ENCODE measurements around the gene GIT2.

Gene GIT2

DNA sequence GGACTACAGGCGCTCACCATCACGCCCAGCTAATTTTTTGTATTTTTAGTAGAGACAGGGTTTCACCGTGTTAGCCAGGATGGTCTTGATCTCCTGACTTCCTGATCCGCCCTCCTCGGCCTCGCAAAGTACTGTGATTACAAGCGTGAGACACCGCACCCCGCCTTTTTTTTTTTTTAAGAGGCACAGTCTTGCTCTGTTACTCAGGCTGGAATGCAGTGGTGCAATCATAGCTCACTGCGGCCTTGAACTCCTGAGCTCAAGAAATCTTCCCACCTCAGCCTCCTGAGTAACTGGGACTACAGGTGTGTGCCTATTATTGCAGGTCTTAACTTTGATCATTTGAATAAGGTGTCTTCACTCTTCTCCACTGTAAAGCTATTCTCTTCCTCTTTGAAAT is 110.6 kb downstream of the GIT2 start:
- H3K27ac ChIP-seq (ENCODE audit: insufficient read depth, low read length, poor library complexity, severe bottlenecking), result no peak overlapping the region
- no peaks in the 10 kb centered on the region for H3K36me3 ChIP-seq (ENCODE audit: control insufficient read depth, insufficient read depth, low read length)
- peaks cover 12% of the 10 kb centered on the region for H3K4me1 ChIP-seq (ENCODE audit: control insufficient read depth, insufficient read depth, low read length, poor library complexity, severe bottlenecking)
- H3K9me3 ChIP-seq (ENCODE audit: control insufficient read depth, low read length), result no peaks in the 10 kb centered on the region
- H3K4me3 ChIP-seq (ENCODE audit: insufficient read depth, low read depth, low read length, poor library complexity, severe bottlenecking), result no peak overlapping the region
- no peak for DNase-seq
- H3K27me3 ChIP-seq (replicated peaks; ENCODE audit: control insufficient read depth, insufficient read depth, low read length, poor library complexity, severe bottlenecking), result no peaks in the 10 kb centered on the region

DNA sequence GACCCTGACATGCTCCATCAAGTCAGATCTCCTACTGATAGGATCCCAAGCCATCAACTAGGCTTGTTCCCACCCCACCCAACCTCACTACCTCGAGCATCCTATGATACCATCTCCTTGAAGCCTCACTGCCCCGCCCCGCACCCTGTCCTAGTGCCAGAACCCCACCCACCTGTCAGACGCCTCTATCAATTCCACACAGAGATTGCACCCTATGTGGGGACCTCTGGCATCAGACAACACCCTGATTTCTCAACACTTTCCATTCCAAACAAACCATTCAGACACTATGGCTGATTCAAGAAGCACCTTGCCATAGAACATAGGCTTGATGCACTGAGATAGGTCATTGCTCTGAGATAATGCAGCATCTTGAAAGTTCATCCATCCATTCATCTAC is 112.7 kb downstream of the GIT2 start:
- Histone ChIP-seq H3K27me3 (replicated peaks; ENCODE audit: control insufficient read depth, insufficient read depth, low read length, poor library complexity, severe bottlenecking) (no peaks in the 10 kb centered on the region), H3K4me3 (ENCODE audit: insufficient read depth, low read depth, low read length, poor library complexity, severe bottlenecking) (no peak overlapping the region), H3K4me1 (ENCODE audit: control insufficient read depth, insufficient read depth, low read length, poor library complexity, severe bottlenecking) (peaks cover 20% of the 10 kb centered on the region), H3K36me3 (ENCODE audit: control insufficient read depth, insufficient read depth, low read length) (no peaks in the 10 kb centered on the region), H3K27ac (ENCODE audit: insufficient read depth, low read length, poor library complexity, severe bottlenecking) (no peak overlapping the region), H3K9me3 (ENCODE audit: control insufficient read depth, low read length) (no peaks in the 10 kb centered on the region)
- DNase-seq, result no peak

DNA sequence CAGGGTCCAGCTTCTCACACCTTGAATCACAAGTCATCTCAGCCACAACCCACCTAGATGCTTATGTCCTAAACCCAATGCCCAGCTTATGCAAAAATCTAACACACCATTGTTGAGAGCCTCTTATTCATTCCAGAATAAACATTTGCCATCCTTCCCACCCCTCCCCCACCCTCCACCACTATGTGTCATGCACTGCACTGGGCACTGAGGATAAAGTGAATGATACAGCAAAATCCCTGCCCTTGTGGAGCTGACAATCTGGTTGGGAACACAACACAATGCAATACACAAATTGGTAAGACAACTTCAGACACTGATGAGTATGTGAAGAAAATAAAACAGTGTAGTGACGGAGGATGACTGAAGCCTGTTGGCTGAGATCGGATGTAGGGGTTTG is 114.4 kb downstream of the GIT2 start:
- Histone ChIP-seq H3K9me3 (ENCODE audit: control insufficient read depth, low read length) (no peaks in the 10 kb centered on the region), H3K27me3 (replicated peaks; ENCODE audit: control insufficient read depth, insufficient read depth, low read length, poor library complexity, severe bottlenecking) (no peaks in the 10 kb centered on the region), H3K4me3 (ENCODE audit: insufficient read depth, low read depth, low read length, poor library complexity, severe bottlenecking) (no peak overlapping the region), H3K27ac (ENCODE audit: insufficient read depth, low read length, poor library complexity, severe bottlenecking) (no peak overlapping the region), H3K36me3 (ENCODE audit: control insufficient read depth, insufficient read depth, low read length) (no peaks in the 10 kb centered on the region), H3K4me1 (ENCODE audit: control insufficient read depth, insufficient read depth, low read length, poor library complexity, severe bottlenecking) (peaks cover 9% of the 10 kb centered on the region)
- DNase-seq, result no peak

DNA sequence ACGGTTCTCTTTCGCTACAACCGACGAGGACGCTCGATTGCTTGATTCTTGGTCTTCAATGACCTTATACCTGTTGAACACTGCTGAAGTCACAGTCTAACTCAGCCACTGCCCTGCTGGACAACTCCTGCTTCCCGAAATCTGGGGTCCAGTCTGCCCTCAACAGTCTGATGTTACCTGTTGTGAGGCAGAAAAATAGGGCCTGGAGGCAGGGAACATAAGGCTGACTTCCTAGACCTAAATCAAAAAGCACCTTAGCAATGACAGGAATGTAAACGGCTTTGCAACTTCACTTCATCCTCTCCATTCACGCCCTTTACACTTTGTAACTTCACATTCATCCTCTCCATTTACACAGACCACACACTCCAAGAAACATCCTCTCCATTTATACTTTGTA is 115.2 kb downstream of the GIT2 start:
- Histone ChIP-seq H3K9me3 (ENCODE audit: control insufficient read depth, low read length) (no peaks in the 10 kb centered on the region), H3K36me3 (ENCODE audit: control insufficient read depth, insufficient read depth, low read length) (no peaks in the 10 kb centered on the region), H3K4me3 (ENCODE audit: insufficient read depth, low read depth, low read length, poor library complexity, severe bottlenecking) (peak overlapping the region; percentile 60), H3K27ac (ENCODE audit: insufficient read depth, low read length, poor library complexity, severe bottlenecking) (peak overlapping the region; percentile 71), H3K4me1 (ENCODE audit: control insufficient read depth, insufficient read depth, low read length, poor library complexity, severe bottlenecking) (peaks cover 9% of the 10 kb centered on the region), H3K27me3 (replicated peaks; ENCODE audit: control insufficient read depth, insufficient read depth, low read length, poor library complexity, severe bottlenecking) (no peaks in the 10 kb centered on the region)
- no peak for DNase-seq

- H3K27ac ChIP-seq (ENCODE audit: insufficient read depth, low read length, poor library complexity, severe bottlenecking), result peak within 1 kb of the TSS; percentile 85
- DNase-seq, result peak; percentile 80 to 83 (median 81)
- no peaks in the 10 kb centered on the region for H3K36me3 ChIP-seq (ENCODE audit: control insufficient read depth, insufficient read depth, low read length)
- no peaks in the 10 kb centered on the region for H3K27me3 ChIP-seq (replicated peaks; ENCODE audit: control insufficient read depth, insufficient read depth, low read length, poor library complexity, severe bottlenecking)
- H3K4me3 ChIP-seq (ENCODE audit: insufficient read depth, low read depth, low read length, poor library complexity, severe bottlenecking), result peak within 1 kb of the TSS; percentile 79
- H3K4me1 ChIP-seq (ENCODE audit: control insufficient read depth, insufficient read depth, low read length, poor library complexity, severe bottlenecking), result peaks cover 9% of the 10 kb centered on the region
- no peaks in the 10 kb centered on the region for H3K9me3 ChIP-seq (ENCODE audit: control insufficient read depth, low read length)
Observed at GRCh38 chr12:109880043-109880931, 115.9 kb downstream of the GIT2 start, which contains the start of gene GLTP. GLTP (minus strand) TSS chr12:109880541; CDS start chr12:109880374, 167 bp downstream.

Measured in effector memory CD4-positive, alpha-beta T cell (primary cell).